Heart right ventricle (tissue), 16 donors: ENCODE measurements around the gene USP9X. TPM values are rescaled to one million over a fixed set of nuclear protein-coding genes. Genes with fewer than 3 reads are reported as not detected.
"Not testable (repeated sequence)": the region's sequence is repeated elsewhere in the genome, so short reads cannot be mapped to it uniquely, and the experiment has no call there.

Experiments used
- ATAC-seq, 8 donors: fragments of 200-7000 bp; cut with Tn5 transposase; one replicate each; pipeline ENCODE4 v1.9.1; 2020; ENCODE audit warnings: mild to moderate bottlenecking in 8 of 8, moderate library complexity in 8 of 8, moderate number of reproducible peaks in 1 of 8
- DNase-seq, 2 donors: peaks; one replicate each; pipeline ENCODE4 v3.0.0-alpha.2; 2020
- H3K27ac ChIP-seq, 10 donors: fragments of 200-600 bp; sonication (generic) in 2 of 10; one replicate each; pipeline versions ENCODE4 v1.5.0 to v1.8.0; 2020 to 2022; ENCODE audit warnings: mild to moderate bottlenecking in 3 of 10
- H3K27me3 ChIP-seq, 7 donors: fragments of 200-600 bp; one replicate each; pipeline ENCODE4 v1.8.0; 2021 to 2022; ENCODE audit warnings: mild to moderate bottlenecking in 2 of 7
- H3K36me3 ChIP-seq, 9 donors: fragments of 200-600 bp; sonication (generic) in 1 of 9; one replicate each; pipeline versions ENCODE4 v1.5.0 to v1.8.0; 2020 to 2022; ENCODE audit warnings: mild to moderate bottlenecking in 2 of 9
- H3K4me1 ChIP-seq, 9 donors: fragments of 200-600 bp; sonication (generic) in 1 of 9; one replicate each; pipeline versions ENCODE4 v1.5.0 to v1.8.0; 2020 to 2022; ENCODE audit warnings: mild to moderate bottlenecking in 4 of 9
- H3K4me3 ChIP-seq, 10 donors: fragments of 200-600 bp; sonication (generic) in 2 of 10; one replicate each; pipeline versions ENCODE4 v1.5.0 to v1.8.0; 2020 to 2022; ENCODE audit warnings: mild to moderate bottlenecking in 7 of 10, moderate library complexity in 2 of 10
- H3K9me3 ChIP-seq, 11 donors: fragments of 200-600 bp in 10 of 11; sonication (generic) in 2 of 11; one replicate each; pipeline versions ENCODE4 v1.5.0 to v1.8.0; 2013 to 2022; ENCODE audit warnings: mild to moderate bottlenecking in 2 of 11, control low read depth in 1 of 11, moderate library complexity in 1 of 11
- CTCF ChIP-seq, 9 donors: fragments of 200-600 bp; sonication (generic) in 2 of 9; IDR thresholded peaks; one replicate each; pipeline versions ENCODE4 v1.5.0 to v1.8.0; 2021 to 2022; ENCODE audit warnings: antibody characterized with exemption in 9 of 9, mild to moderate bottlenecking in 5 of 9, moderate library complexity in 1 of 9
- WGBS, 2 donors: extraction: QIAGEN DNeasy Blood & Tissue Kit; methylation state at CpG; one replicate each; pipeline ENCODE4 v1.1.7; 2013; ENCODE audit warnings: inconsistent platforms in 1 of 2; 5-methylcytosine and 5-hydroxymethylcytosine counted together
- intact Hi-C, 10 donors: fragments of 100-400 bp; cut with DNase I; formaldehyde crosslinking; loops; one replicate each; pipeline versions ENCODE4 v1.11.1 to v1.14.2; 2022
- polyA plus RNA-seq, 2 donors: library from polyadenylated mRNA; stranded (reverse); fragments of 200-250 nt; gene quantifications; one replicate each; pipeline ENCODE4 v1.2.3, GENCODE V29; 2013
- total RNA-seq, 10 donors: library from RNA; stranded (reverse); fragmentation: NEBNext Ultra II Directional in 3 of 10; extraction: Animal tissue kit (Norgen Biotek cat#: 25700) in 3 of 10; gene quantifications; one replicate each; pipeline versions ENCODE4 v1.2.1 to v1.2.4, GENCODE V29; 2021 to 2023
- donor health status: Arrhythmogenic right ventricular cardiomyopathy.
- donor health status: ischemic (EF 13 %, LVEDD 7.1; RV severe dilation, severe dysfunction).
- donor health status: healthy with polysubstance abuse.
- donor health status: DM: no; HTN: yes; CAD: no.
- donor health status: DM: no; HTN: no; CAD: no.
- donor health status: ischemic (EF 25% LVEDD 6.9; RV normal size, moderate dysfunction).
- donor health status: ischemic (EF 25% LVEDD 5.7; RV mildly dilated, moderate dysfunction).
- donor health status: healthy.
- donor health status: DM: yes; HTN: yes; CAD: no.
- donor health status: Ischemic cardiomyopathy.
- donor health status: ischemic (EF 35%, LVEDD 5.7; RV mildly dilated, moderate dysfunction).
- donor health status: nonischemic (EF 11% LVEDD 7.7; RV severe dilation, severe dysfunction).
- donor health status: DM: yes; HTN: yes; CAD: no.
- donor health status: PGD.
- donor health status: ischemic (EF 29% LVEDD 5.4; RV normal size, mild dysfunction).
- donor health status: nonischemic (EF 23%, LVEDD 6.1; RV moderate dilation, normal function).

USP9X gene
- total and polyA plus RNA-seq, 12 donors, result 9.0 to 81.3 (median 64.6) TPM

DNA sequence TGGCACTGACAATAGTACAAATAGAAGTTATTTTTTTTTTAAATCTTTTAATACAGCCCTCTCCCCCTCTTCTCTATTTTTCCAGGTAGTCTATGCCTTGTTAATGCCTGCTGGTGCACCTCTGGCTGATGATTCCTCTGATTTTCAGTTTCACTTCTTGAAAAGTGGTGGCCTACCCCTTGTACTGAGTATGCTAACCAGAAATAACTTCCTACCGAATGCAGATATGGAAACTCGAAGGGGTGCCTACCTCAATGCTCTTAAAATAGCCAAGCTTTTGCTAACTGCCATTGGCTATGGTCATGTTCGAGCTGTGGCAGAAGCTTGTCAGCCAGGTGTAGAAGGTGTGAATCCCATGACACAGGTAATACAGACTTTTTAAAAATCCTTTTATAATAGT lies 99.1 kb downstream of the USP9X start:
- intact Hi-C loops, result loop anchor here in 1 of 10 donors (10.0 kb wide), 1 partner anchor 60 kb away; no protein-coding TSS in a partner anchor
- TF ChIP-seq CTCF (IDR thresholded peaks at IDR 0.05), result no peak

DNA sequence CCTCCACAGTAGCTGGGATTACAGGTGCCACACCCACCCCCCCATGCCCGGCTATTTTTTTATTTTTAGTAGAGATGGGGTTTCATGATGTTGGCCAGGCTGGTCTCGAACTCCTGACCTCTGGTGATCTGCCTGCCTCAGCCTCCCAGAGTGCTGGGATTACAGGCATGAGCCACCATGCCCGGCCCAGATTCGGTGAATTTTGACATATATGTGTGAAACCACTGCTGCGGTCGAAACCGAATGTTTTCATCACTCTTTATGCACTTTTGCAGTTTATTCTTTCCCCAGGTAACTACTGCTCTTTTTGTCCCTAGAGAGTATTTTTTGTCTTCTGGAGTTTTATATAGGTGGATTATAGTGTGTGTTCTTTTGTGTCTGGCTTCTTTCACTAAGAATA lies 101.7 kb downstream of the USP9X start:
- H3K27ac ChIP-seq, H3K4me3 ChIP-seq, H3K4me1 ChIP-seq, ATAC-seq, H3K27me3 ChIP-seq, H3K9me3 ChIP-seq, DNase-seq: not testable (repeated sequence)
- H3K36me3 ChIP-seq, result peaks cover 0 to 98% (median 0%) of the 10 kb centered on the region in 9 donors
- 95% methylated on average over 7 of the region's 7 CpGs for WGBS, 2 donors
- intact Hi-C loops, result loop anchor here in 1 of 10 donors (10.0 kb wide), 1 partner anchor 58 kb away; no protein-coding TSS in a partner anchor

More for the DNA sequence above, 99.1 kb downstream of the USP9X start:
- no peaks in the 10 kb centered on the region for H3K9me3 ChIP-seq
- DNase-seq (no peak), ATAC-seq (peak in 4 of 8 donors; percentile 29 to 73 (median 64))
- WGBS, 2 donors, result 42 to 49% methylated on average over 3 of the region's 3 CpGs
- peaks cover 0 to 73% (median 0%) of the 10 kb centered on the region in 9 donors for H3K36me3 ChIP-seq
- no peak overlapping the region for H3K4me3 ChIP-seq
- H3K4me1 ChIP-seq, result peaks cover 0 to 13% (median 6%) of the 10 kb centered on the region in 9 donors
- no peak overlapping the region for H3K27ac ChIP-seq
- no peaks in the 10 kb centered on the region for H3K27me3 ChIP-seq

DNA sequence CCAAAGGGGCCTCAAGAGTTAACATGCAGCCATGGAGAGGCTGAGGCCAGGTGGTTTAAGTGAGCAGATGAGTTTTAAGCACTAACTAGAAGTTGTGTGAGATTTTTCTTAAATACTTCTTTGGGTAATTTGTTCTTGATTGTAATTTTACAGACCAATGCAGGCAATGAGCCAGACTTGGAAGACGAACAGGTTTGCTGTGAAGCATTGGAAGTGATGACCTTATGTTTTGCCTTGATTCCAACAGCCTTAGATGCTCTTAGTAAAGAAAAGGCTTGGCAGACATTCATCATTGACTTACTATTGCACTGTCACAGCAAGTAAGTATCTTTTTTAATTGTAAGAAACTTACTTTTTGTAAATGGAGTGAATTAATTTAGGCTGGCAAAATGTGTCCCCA lies 103.9 kb downstream of the USP9X start:
- TF ChIP-seq CTCF (IDR thresholded peaks at IDR 0.05), result no peak
- Histone ChIP-seq H3K27ac (no peak overlapping the region), H3K27me3 (no peaks in the 10 kb centered on the region), H3K4me3 (no peak overlapping the region), H3K36me3 (peaks cover 0 to 94% (median 0%) of the 10 kb centered on the region in 9 donors), H3K4me1 (peaks cover 0 to 6% (median 0%) of the 10 kb centered on the region in 9 donors), H3K9me3 (no peaks in the 10 kb centered on the region)
- no peak for DNase-seq
- ATAC-seq, result no peak
- 33 to 38% methylated on average over 1 of the region's 1 CpG for WGBS, 2 donors
- intact Hi-C loops, result loop anchor here in 1 of 10 donors (10.0 kb wide), 1 partner anchor 56 kb away; no protein-coding TSS in a partner anchor

DNA sequence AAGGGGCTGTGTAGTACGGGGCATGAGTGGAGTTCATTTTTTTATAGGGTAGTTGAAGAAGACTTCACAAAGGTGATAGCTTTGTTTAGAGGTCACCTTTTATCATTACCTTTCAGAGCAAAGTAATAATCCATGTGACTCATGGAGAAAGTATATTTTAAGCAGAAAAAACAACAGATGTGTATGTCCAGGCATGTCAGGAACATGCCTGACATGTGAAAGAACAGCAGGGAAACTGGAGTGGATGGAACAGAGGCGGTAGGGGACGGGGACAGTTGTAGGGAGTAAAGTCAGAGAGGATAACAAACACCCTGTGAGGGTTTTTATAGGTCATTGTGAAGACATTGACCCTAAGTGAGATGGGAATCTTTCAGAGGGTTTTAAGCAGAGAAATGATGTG lies 107.6 kb downstream of the USP9X start:
- TF ChIP-seq CTCF (IDR thresholded peaks at IDR 0.05), result no peak
- peaks cover 0 to 93% (median 0%) of the 10 kb centered on the region in 9 donors for H3K36me3 ChIP-seq
- no peak for DNase-seq
- H3K27ac ChIP-seq, result no peak overlapping the region
- intact Hi-C loops, result no loop called here
- H3K4me1 ChIP-seq, result no peaks in the 10 kb centered on the region
- WGBS, 2 donors, result 97 to 98% methylated on average over 3 of the region's 3 CpGs
- no peak for ATAC-seq
- H3K9me3 ChIP-seq, result no peaks in the 10 kb centered on the region
- no peak overlapping the region for H3K4me3 ChIP-seq
- H3K27me3 ChIP-seq, result no peaks in the 10 kb centered on the region

- WGBS, 2 donors, result 94 to 100% methylated on average over 1 of the region's 1 CpG
- intact Hi-C loops, result no loop called here
- Histone ChIP-seq H3K4me3 (no peak overlapping the region), H3K27ac (no peak overlapping the region), H3K9me3 (no peaks in the 10 kb centered on the region), H3K27me3 (no peaks in the 10 kb centered on the region), H3K36me3 (peaks cover 0 to 96% (median 8%) of the 10 kb centered on the region in 9 donors), H3K4me1 (no peaks in the 10 kb centered on the region)
- no peak for TF ChIP-seq CTCF (IDR thresholded peaks at IDR 0.05)
- ATAC-seq (no peak), DNase-seq (no peak)
These were observed 113.2 kb downstream of the USP9X start for GRCh38 chrX:41198410-41198809.
